Measurements from ENCODE around the gene ODF4.
"Not testable (repeated sequence)": the region's sequence is repeated elsewhere in the genome, so short reads cannot be mapped to it uniquely, and the experiment has no call there.

ODF4 gene

GRCh38 chr17:8384801-8385378 is 45.2 kb downstream of the ODF4 start:
- Mint-ChIP-seq H3K27ac (peak overlapping the region; percentile 70), H3K36me3 (ENCODE audit: low read depth) (peaks cover 31% of the 10 kb centered on the region), H3K4me1 (ENCODE audit: low read depth) (peaks cover 37% of the 10 kb centered on the region), H3K27me3 (ENCODE audit: low read depth) (no peaks in the 10 kb centered on the region), H3K9me3 (no peaks in the 10 kb centered on the region), H3K4me3 (peak overlapping the region; percentile 89)
- no peak for DNase-seq (ENCODE audit: low spot score)

GRCh38 chr17:8386841-8387240 is 47.2 kb downstream of the ODF4 start:
- Mint-ChIP-seq H3K27me3 (ENCODE audit: low read depth) (no peaks in the 10 kb centered on the region), H3K4me1 (ENCODE audit: low read depth) (peaks cover 20% of the 10 kb centered on the region), H3K4me3 (peak overlapping the region; percentile 6), H3K36me3 (ENCODE audit: low read depth) (peaks cover 13% of the 10 kb centered on the region), H3K9me3 (no peaks in the 10 kb centered on the region), H3K27ac (peak overlapping the region; percentile 6)
- no peak for DNase-seq (ENCODE audit: low spot score)

DNA sequence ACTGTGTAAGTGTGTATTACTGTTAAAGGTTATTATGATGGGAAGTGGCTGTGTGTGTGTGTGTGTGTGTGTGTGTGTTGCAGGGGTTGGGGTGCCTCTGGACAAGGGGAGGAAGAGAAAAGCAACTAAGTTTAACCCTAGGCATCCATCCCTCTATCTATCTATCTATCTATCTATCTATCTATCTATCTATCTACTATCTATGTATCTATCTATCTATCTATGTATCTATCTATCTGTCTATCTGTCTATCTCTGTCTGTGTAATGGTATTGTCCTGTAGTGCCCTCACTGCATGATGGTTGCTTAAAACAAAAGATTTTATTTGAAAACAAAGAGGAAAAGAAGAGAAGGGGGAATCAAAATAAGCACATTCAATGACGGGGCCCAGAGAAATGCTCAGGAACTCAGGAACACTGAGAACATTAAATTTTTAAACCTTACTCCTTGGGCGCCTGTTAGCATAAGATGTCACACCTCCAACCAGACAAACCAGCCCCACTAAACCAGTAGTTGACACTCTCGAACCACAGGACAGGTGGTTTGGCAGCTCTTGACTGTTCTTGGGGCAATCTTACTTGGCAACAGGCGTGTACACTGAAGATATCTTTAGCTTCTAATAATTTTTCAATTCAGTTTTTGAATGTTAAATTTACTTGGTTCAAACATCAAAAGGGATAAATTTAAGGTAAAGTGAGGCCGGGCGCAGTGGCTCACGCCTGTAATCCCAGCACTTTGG is 48.4 kb downstream of the ODF4 start:
- peaks cover 16% of the 10 kb centered on the region for H3K4me1 Mint-ChIP-seq (ENCODE audit: low read depth)
- DNase-seq (ENCODE audit: low spot score): no peak
- H3K9me3 Mint-ChIP-seq: no peaks in the 10 kb centered on the region
- no peaks in the 10 kb centered on the region for H3K27me3 Mint-ChIP-seq (ENCODE audit: low read depth)
- H3K27ac Mint-ChIP-seq: no peak overlapping the region
- no peak overlapping the region for H3K4me3 Mint-ChIP-seq
- H3K36me3 Mint-ChIP-seq (ENCODE audit: low read depth): peaks cover under 1% of the 10 kb centered on the region

DNA sequence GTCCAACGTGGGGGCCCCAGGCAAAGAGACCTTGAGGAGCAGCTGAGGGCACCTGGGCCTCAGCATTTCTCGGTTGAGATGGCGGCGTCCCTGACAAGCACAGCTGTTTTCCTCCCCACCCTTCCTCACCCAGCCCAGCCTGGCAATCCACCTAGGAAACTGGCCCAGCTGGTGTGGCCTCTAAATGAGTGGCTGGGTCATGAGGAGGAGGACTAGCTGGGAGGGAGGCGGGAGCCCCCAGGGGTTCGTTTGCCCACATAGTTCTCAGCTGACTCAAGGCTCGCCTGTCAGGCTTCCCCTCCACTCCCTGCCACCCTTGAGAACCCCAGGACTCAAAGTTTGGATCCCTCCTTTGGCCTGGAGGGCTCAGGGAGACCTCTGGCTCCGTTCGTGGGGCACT is 52.1 kb downstream of the ODF4 start:
- Mint-ChIP-seq H3K27ac (no peak overlapping the region), H3K36me3 (ENCODE audit: low read depth) (peaks cover 3% of the 10 kb centered on the region), H3K4me3 (no peak overlapping the region), H3K9me3 (no peaks in the 10 kb centered on the region), H3K4me1 (ENCODE audit: low read depth) (peaks cover 16% of the 10 kb centered on the region), H3K27me3 (ENCODE audit: low read depth) (peaks cover 20% of the 10 kb centered on the region)
- no peak for DNase-seq (ENCODE audit: low spot score)

GRCh38 chr17:8392274-8392673 is 52.6 kb downstream of the ODF4 start:
- H3K27me3 Mint-ChIP-seq (ENCODE audit: low read depth): peaks cover 23% of the 10 kb centered on the region
- DNase-seq (ENCODE audit: low spot score): no peak
- no peaks in the 10 kb centered on the region for H3K9me3 Mint-ChIP-seq
- no peak overlapping the region for H3K4me3 Mint-ChIP-seq
- H3K36me3 Mint-ChIP-seq (ENCODE audit: low read depth): peaks cover 3% of the 10 kb centered on the region
- H3K27ac Mint-ChIP-seq: no peak overlapping the region
- peaks cover 16% of the 10 kb centered on the region for H3K4me1 Mint-ChIP-seq (ENCODE audit: low read depth)

GRCh38 chr17:8392674-8393469 is 53.2 kb downstream of the ODF4 start:
- no peak for DNase-seq (ENCODE audit: low spot score)
- H3K27me3 Mint-ChIP-seq (ENCODE audit: low read depth): peaks cover 27% of the 10 kb centered on the region
- peaks cover 3% of the 10 kb centered on the region for H3K36me3 Mint-ChIP-seq (ENCODE audit: low read depth)
- no peaks in the 10 kb centered on the region for H3K9me3 Mint-ChIP-seq
- H3K4me1 Mint-ChIP-seq (ENCODE audit: low read depth): peaks cover 13% of the 10 kb centered on the region
- H3K27ac Mint-ChIP-seq: no peak overlapping the region
- no peak overlapping the region for H3K4me3 Mint-ChIP-seq

DNA sequence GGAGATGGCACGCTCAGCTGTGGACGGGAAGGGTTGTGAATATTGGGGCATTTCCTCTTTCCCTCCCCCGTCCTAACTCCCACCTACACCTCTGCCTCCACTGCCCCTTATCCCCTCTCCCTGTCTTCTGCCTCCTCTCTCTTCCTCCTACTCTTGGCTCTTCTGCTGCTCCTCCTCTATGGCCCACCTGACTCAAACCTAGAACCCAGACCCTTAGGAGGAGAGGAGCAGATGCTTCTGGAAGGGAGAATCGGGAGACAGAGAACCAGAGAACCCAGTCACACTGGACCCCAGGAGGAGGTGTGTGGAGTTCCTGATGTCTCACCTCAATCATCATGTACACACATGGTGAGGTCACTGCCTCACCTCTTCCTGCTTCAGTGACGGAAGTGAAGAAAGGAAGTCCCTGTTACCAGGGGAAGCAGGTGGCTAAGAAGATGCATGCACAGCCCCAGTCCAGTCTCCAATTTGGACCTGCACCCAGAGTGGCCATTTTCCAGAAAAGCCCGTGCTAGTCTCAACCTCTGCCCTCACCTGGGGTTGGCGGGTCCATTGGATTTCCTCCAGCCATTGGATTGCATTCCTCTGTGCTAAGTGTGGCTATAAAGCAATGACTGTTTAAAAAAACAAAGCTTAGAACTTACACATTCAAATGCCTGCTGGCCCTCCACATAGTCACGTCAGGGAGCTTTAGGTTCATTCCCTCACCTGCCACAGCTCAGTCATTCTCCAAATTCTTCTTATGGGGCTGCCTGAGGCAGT is 54.0 kb downstream of the ODF4 start:
- Mint-ChIP-seq H3K36me3 (ENCODE audit: low read depth) (peaks cover 3% of the 10 kb centered on the region), H3K27me3 (ENCODE audit: low read depth) (peaks cover 34% of the 10 kb centered on the region), H3K4me3 (no peak overlapping the region), H3K27ac (peak overlapping the region; percentile 90), H3K9me3 (no peaks in the 10 kb centered on the region), H3K4me1 (ENCODE audit: low read depth) (peaks cover 11% of the 10 kb centered on the region)
- DNase-seq (ENCODE audit: low spot score): no peak

- peaks cover 35% of the 10 kb centered on the region for H3K27me3 Mint-ChIP-seq (ENCODE audit: low read depth)
- not testable (repeated sequence) for DNase-seq (ENCODE audit: low spot score); H3K4me3 Mint-ChIP-seq; H3K36me3 Mint-ChIP-seq (ENCODE audit: low read depth); H3K9me3 Mint-ChIP-seq; H3K27ac Mint-ChIP-seq
- H3K4me1 Mint-ChIP-seq (ENCODE audit: low read depth): peaks cover 11% of the 10 kb centered on the region
These were observed 54.9 kb downstream of the ODF4 start for GRCh38 chr17:8394497-8394896.
